ENCODE measurements around the gene TRIM65.
"Not testable (repeated sequence)": the region's sequence is repeated elsewhere in the genome, so short reads cannot be mapped to it uniquely, and the experiment has no call there.

Gene TRIM65

DNA sequence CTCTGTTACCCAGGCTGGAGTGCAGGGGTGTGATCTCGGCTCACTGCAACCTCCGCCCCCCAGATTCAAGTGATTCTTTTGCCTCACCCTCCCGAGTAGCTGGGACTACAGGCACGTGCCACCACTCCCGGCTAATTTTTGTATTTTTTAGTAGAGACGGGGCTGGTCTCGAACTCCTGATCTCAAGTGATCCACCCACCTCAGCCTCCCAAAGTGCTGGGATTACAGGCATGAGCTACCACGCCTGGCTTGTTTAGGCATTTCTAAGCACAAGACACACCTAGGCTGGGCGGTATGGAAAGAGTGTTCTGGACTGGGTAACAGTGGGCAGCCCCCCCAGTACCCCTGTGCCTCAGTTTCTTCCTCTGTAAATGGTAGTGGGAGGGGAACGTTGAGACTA lies 26.5 kb downstream of the TRIM65 start:
- H3K9me3 ChIP-seq (ENCODE audit: control insufficient read depth, low read length); H3K36me3 ChIP-seq (ENCODE audit: control insufficient read depth, insufficient read depth, low read length, severe bottlenecking); H3K27me3 ChIP-seq (replicated peaks; ENCODE audit: control insufficient read depth, insufficient read depth, low read length); DNase-seq (ENCODE audit: low read depth): not testable (repeated sequence)
- Histone ChIP-seq H3K9ac (ENCODE audit: low read length) (peak overlapping the region; percentile 83), H3K4me3 (ENCODE audit: low read length) (peak overlapping the region; percentile 66), H3K4me1 (ENCODE audit: control insufficient read depth, insufficient read depth, low read length) (peaks cover 38% of the 10 kb centered on the region)

DNA sequence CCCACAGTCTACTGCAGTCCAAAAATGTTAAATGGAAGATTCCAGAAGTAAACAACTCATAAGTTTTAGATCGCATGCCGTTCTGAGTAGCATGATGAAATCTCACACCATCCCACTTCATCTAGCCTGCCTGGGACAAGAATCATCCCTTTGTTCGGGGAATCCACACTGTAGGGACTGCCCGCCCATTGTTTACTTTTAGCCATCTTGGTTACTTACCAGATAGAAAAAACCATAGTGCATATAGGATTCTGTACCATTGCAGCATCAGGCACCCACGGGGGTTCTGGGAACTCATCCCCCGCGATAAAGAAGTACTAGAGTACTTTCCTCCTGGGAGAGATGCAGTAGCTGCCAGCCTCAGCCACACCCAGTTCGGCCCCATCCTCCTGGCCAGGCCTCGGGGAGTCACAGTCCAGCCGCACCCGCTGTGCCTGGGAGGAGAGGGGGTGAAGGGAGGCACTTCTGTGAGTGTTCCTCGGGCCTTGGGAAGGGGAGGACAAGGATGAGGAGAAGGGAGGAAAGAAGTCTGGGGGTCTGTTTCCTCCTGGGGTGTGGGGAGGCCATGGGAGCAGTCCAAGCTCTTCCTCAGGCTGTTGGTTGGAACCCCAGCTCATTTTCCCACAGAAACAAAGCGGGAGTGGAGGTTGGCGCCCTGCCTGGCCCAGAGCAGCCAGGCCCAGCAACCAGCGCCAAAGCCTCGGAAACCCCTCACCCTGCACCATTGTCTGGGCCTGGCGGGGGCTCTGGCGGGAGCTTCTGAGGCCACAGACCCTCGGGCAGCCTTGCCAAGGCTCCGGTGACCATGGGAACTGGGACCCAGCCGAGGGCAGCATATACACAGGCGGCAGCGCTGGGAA lies 27.2 kb downstream of the TRIM65 start:
- H3K27me3 ChIP-seq (replicated peaks; ENCODE audit: control insufficient read depth, insufficient read depth, low read length): no peaks in the 10 kb centered on the region
- peaks cover 6% of the 10 kb centered on the region for H3K36me3 ChIP-seq (ENCODE audit: control insufficient read depth, insufficient read depth, low read length, severe bottlenecking)
- H3K9me3 ChIP-seq (ENCODE audit: control insufficient read depth, low read length): no peaks in the 10 kb centered on the region
- H3K4me3 ChIP-seq (ENCODE audit: low read length): peak overlapping the region; percentile 66
- peak; percentile 57 for DNase-seq (ENCODE audit: low read depth)
- peaks cover 39% of the 10 kb centered on the region for H3K4me1 ChIP-seq (ENCODE audit: control insufficient read depth, insufficient read depth, low read length)
- H3K9ac ChIP-seq (ENCODE audit: low read length): peak overlapping the region; percentile 83

DNA sequence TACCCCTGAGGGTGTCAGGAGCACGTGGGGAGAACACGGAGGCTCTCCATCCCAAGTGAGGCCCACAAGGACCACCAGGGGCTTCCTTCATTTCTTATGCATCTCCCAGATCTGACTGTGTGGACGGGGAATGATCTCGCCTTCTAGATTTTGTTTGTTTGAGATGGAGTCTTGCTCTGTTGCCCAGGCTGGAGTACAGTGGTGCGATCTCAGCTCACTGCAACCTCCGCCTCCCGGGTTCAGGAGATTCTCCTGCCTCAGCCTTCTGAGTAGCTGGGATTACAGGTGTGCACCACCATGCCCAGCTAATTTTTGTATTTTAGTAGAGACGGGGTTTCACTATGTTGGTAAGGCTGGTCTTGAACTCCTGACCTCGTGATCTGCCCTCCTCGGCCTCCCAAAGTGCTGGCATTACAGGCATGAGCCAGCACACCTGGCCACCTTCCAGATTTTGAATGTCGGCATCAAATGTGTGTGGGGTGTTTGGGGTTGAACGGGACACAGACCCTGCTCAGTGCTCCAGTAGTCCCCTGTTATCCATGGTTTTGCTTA lies 27.9 kb downstream of the TRIM65 start:
- not testable (repeated sequence) for DNase-seq (ENCODE audit: low read depth)

DNA sequence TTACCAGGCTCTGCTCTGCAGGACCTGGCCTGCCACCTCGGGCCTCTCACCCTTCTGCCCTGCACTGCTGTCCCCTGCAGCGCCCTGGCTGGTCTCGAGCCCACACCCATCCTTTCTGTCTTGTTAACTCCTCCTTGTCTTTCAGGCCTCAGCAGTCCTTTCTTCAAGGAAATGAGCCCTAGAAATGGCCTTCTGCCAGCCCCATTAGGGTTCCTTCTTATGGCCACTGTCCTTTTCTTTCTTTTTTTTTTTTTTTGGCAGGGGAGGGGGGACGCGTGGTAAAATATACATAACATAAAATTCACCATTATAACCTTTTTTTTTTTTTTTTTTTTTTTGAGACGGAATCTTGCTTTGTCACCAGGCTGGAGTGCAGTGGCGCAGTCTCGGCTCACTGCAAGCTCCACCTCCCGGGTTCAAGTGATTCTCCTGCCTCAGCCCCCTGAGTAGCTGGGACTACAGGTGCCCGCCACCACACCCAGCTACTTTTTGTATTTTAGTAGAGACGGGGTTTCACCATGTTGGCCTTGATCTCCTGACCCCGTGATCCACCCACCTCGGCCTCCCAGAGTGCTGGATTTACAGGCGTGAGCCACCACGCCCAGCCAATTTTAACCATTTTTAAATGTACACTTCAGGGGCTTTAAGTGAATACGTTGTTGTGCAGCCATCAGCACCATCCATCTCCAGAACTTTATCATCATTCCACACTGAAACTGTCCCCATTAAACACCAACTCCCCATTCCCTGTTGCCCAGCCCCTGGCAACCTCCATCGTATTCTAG lies 31.2 kb downstream of the TRIM65 start:
- not testable (repeated sequence) for H3K9me3 ChIP-seq (ENCODE audit: control insufficient read depth, low read length); DNase-seq (ENCODE audit: low read depth); H3K27me3 ChIP-seq (replicated peaks; ENCODE audit: control insufficient read depth, insufficient read depth, low read length); H3K9ac ChIP-seq (ENCODE audit: low read length); H3K36me3 ChIP-seq (ENCODE audit: control insufficient read depth, insufficient read depth, low read length, severe bottlenecking); H3K4me3 ChIP-seq (ENCODE audit: low read length)
- peaks cover 31% of the 10 kb centered on the region for H3K4me1 ChIP-seq (ENCODE audit: control insufficient read depth, insufficient read depth, low read length)

More for the DNA sequence above, 27.9 kb downstream of the TRIM65 start:
- Histone ChIP-seq H3K9ac (ENCODE audit: low read length) (peak overlapping the region; percentile 83), H3K4me1 (ENCODE audit: control insufficient read depth, insufficient read depth, low read length) (peaks cover 43% of the 10 kb centered on the region)
- H3K4me3 ChIP-seq (ENCODE audit: low read length); H3K27me3 ChIP-seq (replicated peaks; ENCODE audit: control insufficient read depth, insufficient read depth, low read length); H3K9me3 ChIP-seq (ENCODE audit: control insufficient read depth, low read length); H3K36me3 ChIP-seq (ENCODE audit: control insufficient read depth, insufficient read depth, low read length, severe bottlenecking): not testable (repeated sequence)

DNA sequence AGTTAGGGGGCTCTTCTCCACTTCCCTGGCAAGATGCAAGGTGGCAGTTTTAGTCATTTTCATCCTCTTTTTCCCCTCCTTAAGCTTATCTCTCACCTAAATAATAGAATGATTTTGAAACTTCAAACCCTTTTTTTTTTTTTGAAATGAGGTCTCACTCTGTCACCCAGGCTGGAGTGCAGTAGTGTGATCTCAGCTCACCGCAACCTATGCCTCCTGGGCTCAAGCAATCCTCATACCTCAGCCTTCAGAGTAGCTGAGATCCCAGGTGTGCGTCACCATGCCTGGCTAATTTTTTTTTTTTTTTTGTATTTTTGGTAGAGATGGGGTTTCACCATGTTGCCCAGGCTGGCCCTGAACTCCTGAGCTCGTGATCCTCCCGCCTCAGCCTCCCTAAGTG lies 31.9 kb downstream of the TRIM65 start:
- H3K36me3 ChIP-seq (ENCODE audit: control insufficient read depth, insufficient read depth, low read length, severe bottlenecking); H3K4me3 ChIP-seq (ENCODE audit: low read length): not testable (repeated sequence)
- H3K9ac ChIP-seq (ENCODE audit: low read length): peak overlapping the region; percentile 54

DNA sequence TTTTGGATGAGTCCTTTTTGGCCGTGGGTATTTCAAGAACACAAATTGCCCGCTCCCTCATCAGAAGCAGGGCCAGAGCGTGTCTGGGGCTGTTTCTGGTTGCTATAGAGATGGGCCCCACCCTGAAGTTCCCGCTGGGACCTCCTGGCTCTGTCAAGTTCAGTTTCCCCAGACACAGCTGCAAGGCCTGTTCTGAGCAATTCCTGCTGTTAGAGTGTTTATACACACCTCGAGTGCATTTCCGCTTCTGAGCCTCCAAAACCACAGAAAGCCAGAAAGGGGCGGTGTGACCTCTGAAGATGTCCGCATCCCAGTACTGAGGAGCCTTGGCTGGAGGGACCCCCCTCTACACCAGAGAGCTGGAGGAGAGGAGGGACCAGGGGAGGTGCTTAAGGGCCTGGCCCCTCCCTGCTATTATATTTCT lies 32.3 kb downstream of the TRIM65 start:
- peaks cover 21% of the 10 kb centered on the region for H3K4me1 ChIP-seq (ENCODE audit: control insufficient read depth, insufficient read depth, low read length)
- DNase-seq (ENCODE audit: low read depth): peak; percentile 70
- H3K4me3 ChIP-seq (ENCODE audit: low read length): no peak overlapping the region

More for the DNA sequence above, 31.9 kb downstream of the TRIM65 start:
- H3K9me3 ChIP-seq (ENCODE audit: control insufficient read depth, low read length); H3K27me3 ChIP-seq (replicated peaks; ENCODE audit: control insufficient read depth, insufficient read depth, low read length); DNase-seq (ENCODE audit: low read depth): not testable (repeated sequence)
- peaks cover 25% of the 10 kb centered on the region for H3K4me1 ChIP-seq (ENCODE audit: control insufficient read depth, insufficient read depth, low read length)

DNA sequence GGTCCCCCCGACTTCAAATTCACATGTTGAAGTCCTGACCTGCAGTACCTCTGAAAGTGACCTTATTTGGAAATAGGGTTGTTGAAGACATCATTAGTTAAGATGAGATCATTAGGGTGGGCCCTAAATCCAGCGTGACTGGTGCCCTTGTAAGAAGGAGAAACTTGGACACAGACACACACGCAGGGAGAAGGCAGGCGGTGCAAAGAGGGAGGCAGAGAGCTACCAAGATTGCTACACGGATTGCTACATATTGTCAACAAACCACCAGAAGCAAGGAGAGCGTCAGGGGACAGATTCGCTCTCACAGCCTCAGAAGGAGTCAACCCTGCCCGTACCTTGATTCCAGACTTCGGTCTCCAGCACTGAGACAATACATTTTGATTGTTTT lies 34.8 kb downstream of the TRIM65 start:
- no peaks in the 10 kb centered on the region for H3K27me3 ChIP-seq (replicated peaks; ENCODE audit: control insufficient read depth, insufficient read depth, low read length)
- peaks cover 14% of the 10 kb centered on the region for H3K4me1 ChIP-seq (ENCODE audit: control insufficient read depth, insufficient read depth, low read length)
- no peak for DNase-seq (ENCODE audit: low read depth)
- no peak overlapping the region for H3K4me3 ChIP-seq (ENCODE audit: low read length)
- H3K9me3 ChIP-seq (ENCODE audit: control insufficient read depth, low read length): no peaks in the 10 kb centered on the region
- H3K36me3 ChIP-seq (ENCODE audit: control insufficient read depth, insufficient read depth, low read length, severe bottlenecking): no peaks in the 10 kb centered on the region
- peak overlapping the region; percentile 47 for H3K9ac ChIP-seq (ENCODE audit: low read length)

More for the DNA sequence above, 32.3 kb downstream of the TRIM65 start:
- H3K27me3 ChIP-seq (replicated peaks; ENCODE audit: control insufficient read depth, insufficient read depth, low read length): no peaks in the 10 kb centered on the region
- peak overlapping the region; percentile 54 for H3K9ac ChIP-seq (ENCODE audit: low read length)
- H3K36me3 ChIP-seq (ENCODE audit: control insufficient read depth, insufficient read depth, low read length, severe bottlenecking): no peaks in the 10 kb centered on the region
- no peaks in the 10 kb centered on the region for H3K9me3 ChIP-seq (ENCODE audit: control insufficient read depth, low read length)

DNA sequence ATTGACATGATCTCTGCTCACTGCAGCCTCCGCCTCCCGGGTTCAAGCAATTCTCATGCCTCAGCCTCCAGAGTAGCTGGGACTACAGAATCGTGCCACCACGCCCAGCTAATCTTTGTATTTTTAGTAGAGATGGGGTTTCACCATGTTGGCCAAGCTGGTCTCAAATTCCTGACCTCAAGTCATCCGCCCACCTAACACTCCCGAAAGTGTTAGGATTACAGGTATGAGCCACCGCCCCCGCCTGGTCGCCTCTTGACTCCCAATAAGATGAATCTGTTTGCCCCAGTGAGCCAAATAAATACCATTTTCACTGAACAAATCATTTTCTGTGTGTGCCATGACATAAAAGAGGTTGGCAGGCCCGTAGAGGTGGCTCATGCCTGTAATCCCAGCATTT lies 37.4 kb downstream of the TRIM65 start:
- not testable (repeated sequence) for H3K9me3 ChIP-seq (ENCODE audit: control insufficient read depth, low read length); H3K9ac ChIP-seq (ENCODE audit: low read length); H3K36me3 ChIP-seq (ENCODE audit: control insufficient read depth, insufficient read depth, low read length, severe bottlenecking); DNase-seq (ENCODE audit: low read depth); H3K27me3 ChIP-seq (replicated peaks; ENCODE audit: control insufficient read depth, insufficient read depth, low read length); H3K4me3 ChIP-seq (ENCODE audit: low read length)
- peaks cover 19% of the 10 kb centered on the region for H3K4me1 ChIP-seq (ENCODE audit: control insufficient read depth, insufficient read depth, low read length)

DNA sequence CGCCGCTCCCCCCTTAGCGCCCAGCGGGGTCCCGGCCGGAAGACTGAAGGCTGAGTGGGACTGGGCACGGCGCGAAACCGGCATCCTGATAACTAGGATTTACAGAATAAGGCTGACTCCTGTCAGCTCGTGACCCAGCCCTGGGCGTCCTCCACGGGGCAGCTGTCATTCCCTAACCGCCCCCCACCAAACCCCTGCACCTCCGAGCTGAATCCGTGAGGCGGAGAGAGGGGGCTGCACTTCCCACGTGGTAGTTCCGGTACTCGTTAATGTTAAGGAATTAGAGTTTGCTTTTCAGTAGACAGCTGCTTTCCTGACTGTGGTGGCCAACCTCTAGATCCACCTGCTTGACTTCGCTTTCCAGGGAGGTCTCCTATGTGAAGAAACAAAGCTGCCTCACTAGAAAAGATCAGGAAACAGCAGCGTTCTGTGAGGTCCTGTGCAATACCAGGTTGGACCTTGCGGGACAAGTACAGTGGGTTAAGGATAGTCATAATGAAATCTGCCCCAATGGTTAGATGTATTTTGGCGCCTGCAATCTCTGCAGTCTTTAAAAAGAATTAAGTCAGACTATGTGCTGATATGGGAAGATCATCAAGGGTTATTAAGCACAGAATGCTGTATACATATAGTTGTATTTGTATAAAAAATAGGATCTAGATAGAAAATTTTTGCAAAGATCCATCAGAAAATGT lies 40.5 kb downstream of the TRIM65 start:
- H3K4me3 ChIP-seq (ENCODE audit: low read length): peak overlapping the region; percentile 93
- H3K27me3 ChIP-seq (replicated peaks; ENCODE audit: control insufficient read depth, insufficient read depth, low read length): no peaks in the 10 kb centered on the region
- no peaks in the 10 kb centered on the region for H3K9me3 ChIP-seq (ENCODE audit: control insufficient read depth, low read length)
- H3K36me3 ChIP-seq (ENCODE audit: control insufficient read depth, insufficient read depth, low read length, severe bottlenecking): peaks cover 4% of the 10 kb centered on the region
- peak overlapping the region; percentile 93 for H3K9ac ChIP-seq (ENCODE audit: low read length)
- DNase-seq (ENCODE audit: low read depth): peak; percentile 44
- H3K4me1 ChIP-seq (ENCODE audit: control insufficient read depth, insufficient read depth, low read length): peaks cover 27% of the 10 kb centered on the region

DNA sequence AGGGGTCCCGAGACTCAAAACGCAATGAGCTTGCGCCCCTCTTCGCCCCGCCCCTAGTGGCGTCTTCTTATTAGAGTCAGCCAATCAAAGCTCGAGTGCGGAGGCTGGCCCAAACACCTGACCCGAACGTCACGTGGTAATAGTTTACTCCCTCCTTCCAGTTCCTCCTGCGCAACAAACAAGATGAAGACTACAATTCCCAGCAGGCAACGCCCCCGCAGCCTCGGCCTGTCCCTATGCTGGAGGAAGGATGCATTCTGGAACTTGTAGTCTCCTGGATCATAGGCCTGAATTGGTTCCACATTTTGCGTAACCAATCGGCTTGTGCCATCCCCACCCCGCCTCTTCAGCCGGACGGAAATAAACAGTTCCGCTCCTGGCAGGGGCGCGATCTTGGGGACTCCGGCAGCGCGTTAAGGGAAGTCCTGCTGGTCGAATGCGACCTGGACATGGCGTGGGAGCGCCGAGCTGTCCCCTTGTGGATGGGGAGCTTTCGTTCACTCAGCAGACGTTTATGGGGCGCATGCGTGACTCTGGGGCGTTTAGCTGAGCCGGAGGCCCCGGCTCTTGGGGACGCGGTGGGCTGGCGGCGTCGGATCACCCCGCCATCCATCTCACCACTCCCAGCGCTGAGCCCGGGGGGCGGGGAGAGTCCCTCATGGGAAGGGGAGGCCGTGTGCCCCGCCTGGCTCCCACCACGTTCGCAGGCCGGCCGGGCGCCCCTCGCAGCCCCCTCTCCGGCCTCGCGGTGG lies 41.3 kb downstream of the TRIM65 start, which contains the start of gene WBP2:
TSS of gene WBP2 (minus strand) at position 26 of the 752 bp plus-strand sequence. CDS start 38 bp downstream, outside the sequence.
- peak within 1 kb of the TSS; percentile 93 for H3K9ac ChIP-seq (ENCODE audit: low read length)
- peak within 1 kb of the TSS; percentile 93 for H3K4me3 ChIP-seq (ENCODE audit: low read length)
- no peaks in the 10 kb centered on the region for H3K9me3 ChIP-seq (ENCODE audit: control insufficient read depth, low read length)
- DNase-seq (ENCODE audit: low read depth): peak; percentile 100
- peaks cover 31% of the 10 kb centered on the region for H3K4me1 ChIP-seq (ENCODE audit: control insufficient read depth, insufficient read depth, low read length)
- H3K36me3 ChIP-seq (ENCODE audit: control insufficient read depth, insufficient read depth, low read length, severe bottlenecking): peaks cover 11% of the 10 kb centered on the region
- H3K27me3 ChIP-seq (replicated peaks; ENCODE audit: control insufficient read depth, insufficient read depth, low read length): no peaks in the 10 kb centered on the region

Data from adipocyte (in vitro differentiated cells).